Natural killer cell treated with Interleukin-12 subunit alpha and Interleukin-12 subunit beta and Interleukin-15 and Interleukin-18, amount 100 ng/mL, for 72 hours (primary cell): ENCODE results near the gene CCDC183. TPM values are rescaled to one million over a fixed set of nuclear protein-coding genes. Genes with fewer than 3 reads are reported as not detected.

Experiments used
- total RNA-seq, 2 donors: library from RNA; stranded (reverse); gene quantifications; one replicate each; pipeline ENCODE4 v1.2.3, GENCODE V29; 2022

The CCDC183 gene
- total RNA-seq, 2 donors from 2014 or later, result 0.38 to 0.45 TPM

Other genes starting within 250 kb of the CCDC183 start
- gene EGFL7, start 133.4 kb upstream of the CCDC183 start, total RNA-seq, result under 1 TPM; 0.36 to 0.52 TPM
- gene AGPAT2, start 108.9 kb upstream of the CCDC183 start, total RNA-seq, result 1 to 10 TPM; 6.1 to 8.9 TPM
- gene DIPK1B, start 83.8 kb upstream of the CCDC183 start, total RNA-seq, result not detected
- under 1 TPM; 0.21 to 0.45 TPM for gene LCN10, start 53.4 kb upstream of the CCDC183 start, total RNA-seq
- gene LCN6, start 47.8 kb upstream of the CCDC183 start, total RNA-seq, result not detected
- gene LCN8, start 38.1 kb upstream of the CCDC183 start, total RNA-seq, result not detected
- not detected for gene LCN15, start 31.8 kb upstream of the CCDC183 start, total RNA-seq
- gene TMEM141, start 5.0 kb upstream of the CCDC183 start, total RNA-seq, result 10 to 100 TPM; 31.9 to 50.5 TPM
- gene RABL6, start 11.6 kb downstream of the CCDC183 start, total RNA-seq, result 100 to 1,000 TPM in 1 of 2 donors, 10 to 100 TPM in 1; 74.1 to 151 TPM
- 10 to 100 TPM in 1 of 2 donors, 1 to 10 TPM in 1; 7.8 to 11.2 TPM for gene AJM1, start 46.1 kb downstream of the CCDC183 start, total RNA-seq
- 100 to 1,000 TPM in 1 of 2 donors, 10 to 100 TPM in 1; 71.5 to 108 TPM for gene PHPT1, start 53.1 kb downstream of the CCDC183 start, total RNA-seq
- 10 to 100 TPM; 16.0 to 17.2 TPM for gene MAMDC4, start 56.0 kb downstream of the CCDC183 start, total RNA-seq
- gene EDF1, start 70.0 kb downstream of the CCDC183 start, total RNA-seq, result 100 to 1,000 TPM; 299 to 453 TPM
- gene TRAF2, start 90.2 kb downstream of the CCDC183 start, total RNA-seq, result 100 to 1,000 TPM in 1 of 2 donors, 10 to 100 TPM in 1; 55.7 to 107 TPM
- gene FBXW5, start 148.4 kb downstream of the CCDC183 start, total RNA-seq, result 100 to 1,000 TPM; 102 to 155 TPM
- gene C8G, start 148.9 kb downstream of the CCDC183 start, total RNA-seq, result 1 to 10 TPM; 2.4 to 2.5 TPM
- gene LCN12, start 155.9 kb downstream of the CCDC183 start, total RNA-seq, result 1 to 10 TPM; 2.0 to 2.2 TPM
- 1 to 10 TPM; 1.7 to 4.4 TPM for gene PTGDS, start 181.2 kb downstream of the CCDC183 start, total RNA-seq
- under 1 TPM in 1 of 2 donors, not detected in 1; 0.21 TPM for gene LCNL1, start 186.7 kb downstream of the CCDC183 start, total RNA-seq
- gene PAXX, start 196.1 kb downstream of the CCDC183 start, total RNA-seq, result 100 to 1,000 TPM in 1 of 2 donors, 10 to 100 TPM in 1; 64.0 to 118 TPM
- gene CLIC3, start 200.2 kb downstream of the CCDC183 start, total RNA-seq, result 10 to 100 TPM in 1 of 2 donors, 1 to 10 TPM in 1; 4.3 to 38.2 TPM
- gene ABCA2, start 231.9 kb downstream of the CCDC183 start, total RNA-seq, result 100 to 1,000 TPM in 1 of 2 donors, 10 to 100 TPM in 1; 77.6 to 109 TPM
- gene FUT7, start 235.8 kb downstream of the CCDC183 start, total RNA-seq, result 10 to 100 TPM; 10.0 to 17.8 TPM
- 10 to 100 TPM; 11.2 to 41.7 TPM for gene NPDC1, start 249.8 kb downstream of the CCDC183 start, total RNA-seq